ENCODE data around the gene JAZF1.
A peak's percentile ranks its signal among the peaks of the same experiment; 100 is the strongest.

JAZF1 gene

GRCh38 chr7:28069807-28070206 is 110.8 kb downstream of the JAZF1 start:
- in situ Hi-C loops (cut with HindIII; ENCODE audit: low pct_ligation_motif_present, low pct_unique_long_range_greater_than_20kb, low sequenced_read_pairs): no loop called here
- no peak for DNase-seq

GRCh38 chr7:28069388-28069787 is 111.2 kb downstream of the JAZF1 start:
- no peak for DNase-seq
- in situ Hi-C loops (cut with HindIII; ENCODE audit: low pct_ligation_motif_present, low pct_unique_long_range_greater_than_20kb, low sequenced_read_pairs): no loop called here

GRCh38 chr7:28068811-28069216 is 111.8 kb downstream of the JAZF1 start:
- DNase-seq: no peak
- in situ Hi-C loops (cut with HindIII; ENCODE audit: low pct_ligation_motif_present, low pct_unique_long_range_greater_than_20kb, low sequenced_read_pairs): no loop called here

GRCh38 chr7:28067171-28067570 is 113.4 kb downstream of the JAZF1 start:
- no peak for DNase-seq
- in situ Hi-C loops (cut with HindIII; ENCODE audit: low pct_ligation_motif_present, low pct_unique_long_range_greater_than_20kb, low sequenced_read_pairs): no loop called here

GRCh38 chr7:28065721-28066285 is 114.8 kb downstream of the JAZF1 start:
- in situ Hi-C loops (cut with HindIII; ENCODE audit: low pct_ligation_motif_present, low pct_unique_long_range_greater_than_20kb, low sequenced_read_pairs): no loop called here
- DNase-seq: no peak

- DNase-seq: no peak
- in situ Hi-C loops (cut with HindIII; ENCODE audit: low pct_ligation_motif_present, low pct_unique_long_range_greater_than_20kb, low sequenced_read_pairs): no loop called here
Measured at GRCh38 chr7:28065308-28065707, 115.3 kb downstream of the JAZF1 start.

GRCh38 chr7:28064437-28064836 is 116.2 kb downstream of the JAZF1 start:
- in situ Hi-C loops (cut with HindIII; ENCODE audit: low pct_ligation_motif_present, low pct_unique_long_range_greater_than_20kb, low sequenced_read_pairs): no loop called here
- no peak for DNase-seq

- in situ Hi-C loops (cut with HindIII; ENCODE audit: low pct_ligation_motif_present, low pct_unique_long_range_greater_than_20kb, low sequenced_read_pairs): no loop called here
Measured at GRCh38 chr7:28062197-28062991, 118.2 kb downstream of the JAZF1 start.

GRCh38 chr7:28061824-28062196 is 118.8 kb downstream of the JAZF1 start:
- in situ Hi-C loops (cut with HindIII; ENCODE audit: low pct_ligation_motif_present, low pct_unique_long_range_greater_than_20kb, low sequenced_read_pairs): no loop called here
- no peak for DNase-seq

More at GRCh38 chr7:28062197-28062991, 118.2 kb downstream of the JAZF1 start:
- DNase-seq: peak; percentile 92

- no peak for DNase-seq
Measured at GRCh38 chr7:28060371-28060950, 120.1 kb downstream of the JAZF1 start.

GRCh38 chr7:28055161-28055544 is 125.4 kb downstream of the JAZF1 start:
- in situ Hi-C loops (cut with HindIII; ENCODE audit: low pct_ligation_motif_present, low pct_unique_long_range_greater_than_20kb, low sequenced_read_pairs): no loop called here
- peak; percentile 99 for DNase-seq

More at GRCh38 chr7:28060371-28060950, 120.1 kb downstream of the JAZF1 start:
- in situ Hi-C loops (cut with HindIII; ENCODE audit: low pct_ligation_motif_present, low pct_unique_long_range_greater_than_20kb, low sequenced_read_pairs): no loop called here

- in situ Hi-C loops (cut with HindIII; ENCODE audit: low pct_ligation_motif_present, low pct_unique_long_range_greater_than_20kb, low sequenced_read_pairs): no loop called here
- peak; percentile 95 for DNase-seq
Measured at GRCh38 chr7:28054531-28055160, 125.9 kb downstream of the JAZF1 start.

- peak; percentile 37 for DNase-seq
- in situ Hi-C loops (cut with HindIII; ENCODE audit: low pct_ligation_motif_present, low pct_unique_long_range_greater_than_20kb, low sequenced_read_pairs): no loop called here
Measured at GRCh38 chr7:28052933-28053332, 127.7 kb downstream of the JAZF1 start.

GRCh38 chr7:28048694-28049093 is 131.9 kb downstream of the JAZF1 start:
- DNase-seq: no peak
- in situ Hi-C loops (cut with HindIII; ENCODE audit: low pct_ligation_motif_present, low pct_unique_long_range_greater_than_20kb, low sequenced_read_pairs): no loop called here

GRCh38 chr7:28046035-28046434 is 134.6 kb downstream of the JAZF1 start:
- DNase-seq: no peak
- in situ Hi-C loops (cut with HindIII; ENCODE audit: low pct_ligation_motif_present, low pct_unique_long_range_greater_than_20kb, low sequenced_read_pairs): no loop called here

- in situ Hi-C loops (cut with HindIII; ENCODE audit: low pct_ligation_motif_present, low pct_unique_long_range_greater_than_20kb, low sequenced_read_pairs): no loop called here
- no peak for DNase-seq
Measured at GRCh38 chr7:28045592-28045991, 135.0 kb downstream of the JAZF1 start.

GRCh38 chr7:28044825-28045224 is 135.8 kb downstream of the JAZF1 start:
- DNase-seq: peak; percentile 63
- in situ Hi-C loops (cut with HindIII; ENCODE audit: low pct_ligation_motif_present, low pct_unique_long_range_greater_than_20kb, low sequenced_read_pairs): no loop called here

GRCh38 chr7:28042721-28043120 is 137.9 kb downstream of the JAZF1 start:
- in situ Hi-C loops (cut with HindIII; ENCODE audit: low pct_ligation_motif_present, low pct_unique_long_range_greater_than_20kb, low sequenced_read_pairs): no loop called here
- no peak for DNase-seq

- DNase-seq: peak; percentile 96
- in situ Hi-C loops (cut with HindIII; ENCODE audit: low pct_ligation_motif_present, low pct_unique_long_range_greater_than_20kb, low sequenced_read_pairs): no loop called here
Measured at GRCh38 chr7:28041508-28042314, 138.9 kb downstream of the JAZF1 start.

Data from ACHN (cell line).